ENCODE results near the gene NFS1.
"Not testable (repeated sequence)": the region's sequence is repeated elsewhere in the genome, so short reads cannot be mapped to it uniquely, and the experiment has no call there.

The NFS1 gene

DNA sequence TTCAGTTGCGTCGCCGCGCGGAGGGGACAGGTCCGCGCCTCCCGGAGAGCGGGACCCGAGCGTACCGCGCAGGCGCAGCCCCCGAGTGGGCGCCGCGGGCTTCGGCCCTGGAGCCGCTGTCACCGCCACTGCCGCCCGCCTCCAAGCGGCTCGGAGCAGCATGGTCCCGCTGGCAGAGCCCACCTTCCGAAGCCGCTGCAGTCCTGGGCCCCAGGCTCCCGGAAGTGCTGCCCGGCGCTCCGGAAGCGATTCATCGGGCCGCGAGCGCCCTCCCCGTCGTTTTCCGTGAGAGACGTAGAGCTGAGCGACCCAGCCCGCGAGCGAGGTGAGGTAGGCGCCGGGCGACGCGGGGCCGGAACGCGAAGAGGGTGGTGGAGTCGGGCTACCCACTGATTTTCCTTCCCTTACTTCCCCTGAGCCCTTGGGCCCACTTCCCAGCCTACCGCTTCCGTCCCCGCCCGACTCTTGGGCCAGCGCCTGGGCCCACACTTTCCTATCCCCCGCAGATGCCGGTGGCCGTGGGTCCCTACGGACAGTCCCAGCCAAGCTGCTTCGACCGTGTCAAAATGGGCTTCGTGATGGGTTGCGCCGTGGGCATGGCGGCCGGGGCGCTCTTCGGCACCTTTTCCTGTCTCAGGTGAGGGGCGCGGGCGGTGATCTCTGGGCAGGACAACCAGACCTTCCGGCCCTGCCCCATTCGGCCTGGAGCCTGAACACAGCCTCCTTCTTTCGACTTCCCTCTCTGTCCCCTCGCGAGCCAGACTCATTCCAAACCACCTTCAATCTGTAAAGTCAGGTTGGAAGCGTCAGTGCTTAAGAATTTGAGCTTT, at the start of gene NFS1, which contains the start of gene ROMO1:
Gene NFS1, minus strand, starts transcription at position 226 of the 830 bp plus-strand sequence. Its CDS starts 64 bp downstream, at position 162.
Gene ROMO1, plus strand, starts transcription at position 279 of the 830 bp plus-strand sequence. Its CDS starts 228 bp downstream, at position 507.
- peak; percentile 91 for DNase-seq

DNA sequence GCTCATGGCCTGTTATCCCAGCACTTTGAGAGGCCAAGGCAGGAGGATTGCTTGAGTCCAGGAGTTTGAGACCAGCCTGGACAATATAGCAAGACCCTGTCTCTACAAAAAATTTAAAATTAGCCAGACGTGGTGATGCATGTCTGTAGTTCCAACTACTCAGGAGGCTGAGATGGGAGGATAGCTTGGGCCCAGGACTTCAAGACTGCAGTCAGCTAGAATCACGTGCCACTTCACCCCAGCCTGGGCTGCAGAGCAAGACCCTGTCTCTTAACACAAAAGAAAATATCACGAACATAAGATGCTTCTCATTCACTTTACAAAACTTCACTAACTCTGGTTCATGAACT, 45.3 kb upstream of the NFS1 start:
- DNase-seq: not testable (repeated sequence)

DNA sequence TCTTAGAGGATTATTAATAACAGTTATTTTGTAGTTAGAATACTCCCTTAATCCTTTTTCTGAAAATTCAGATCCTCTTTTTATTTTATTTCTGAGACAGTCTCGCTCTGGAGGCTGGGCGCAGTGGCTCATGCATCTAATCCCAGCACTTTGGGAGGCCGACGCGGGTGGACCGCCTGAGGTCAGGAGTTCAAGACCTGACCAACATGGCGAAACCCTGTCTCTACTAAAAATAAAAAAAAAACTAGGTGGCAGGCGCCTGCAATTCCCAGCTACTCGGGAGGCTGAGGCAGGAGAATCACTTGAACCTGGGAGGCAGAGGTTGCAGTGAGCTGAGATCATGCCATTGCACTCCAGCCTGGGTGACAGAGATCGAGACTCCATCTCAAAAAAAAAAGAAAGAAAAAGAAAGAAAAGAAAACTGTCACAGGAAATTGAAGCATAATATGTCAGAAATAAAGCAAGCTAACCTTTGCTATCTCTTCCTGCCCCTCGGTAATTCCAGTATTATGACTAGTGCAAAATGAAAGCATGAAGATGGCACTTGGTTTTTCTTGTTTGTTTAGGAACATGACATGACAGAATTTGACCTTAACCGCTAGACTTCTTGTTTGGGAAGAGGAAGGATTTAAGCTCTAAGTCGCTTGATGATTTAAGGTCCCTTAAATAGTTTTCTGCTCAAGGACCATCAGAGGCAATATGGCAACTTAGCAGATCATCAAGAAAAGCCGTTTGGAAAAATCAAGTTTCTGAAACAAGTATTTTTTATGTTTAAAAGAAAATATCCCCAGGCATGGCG, 44.7 kb upstream of the NFS1 start:
- DNase-seq: peak; percentile 62

DNA sequence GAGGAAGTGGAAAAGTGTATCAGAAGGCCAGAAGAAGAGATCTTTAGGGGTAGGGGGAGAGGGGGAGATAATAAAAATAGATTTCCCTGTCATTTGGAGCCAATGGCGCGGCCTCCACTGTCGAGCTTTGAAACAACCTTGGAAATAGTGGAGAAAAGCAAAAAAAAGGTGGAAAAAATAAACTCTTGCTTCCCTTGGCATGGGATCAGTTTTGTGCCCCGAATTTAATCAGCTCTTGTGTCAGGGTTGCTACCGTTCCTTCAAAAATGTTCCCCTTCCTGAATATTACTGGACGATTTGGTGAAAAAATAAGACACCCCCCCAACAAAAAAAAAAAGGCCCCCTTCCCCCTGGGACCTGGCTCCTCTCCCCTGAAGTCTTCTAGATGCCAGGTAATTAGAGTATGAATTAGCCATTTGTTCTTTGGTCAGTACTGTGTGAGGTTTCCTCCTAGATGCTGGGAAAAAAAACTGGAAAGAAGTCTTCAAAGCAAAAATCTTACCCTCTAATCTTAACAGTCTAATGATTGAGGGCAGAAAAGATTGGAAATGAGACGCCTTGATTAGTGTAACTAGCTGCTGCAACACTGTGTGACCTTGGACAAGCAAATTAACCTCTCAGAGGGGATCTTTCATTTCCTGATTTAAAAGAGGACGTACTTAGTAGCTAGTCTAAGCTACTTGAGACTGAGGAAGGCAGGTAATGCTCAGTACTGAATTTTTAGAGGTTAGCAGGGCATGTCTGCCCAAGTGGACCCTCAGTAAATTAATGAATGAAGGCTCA, 43.8 kb upstream of the NFS1 start:
- peak; percentile 62 for DNase-seq

DNA sequence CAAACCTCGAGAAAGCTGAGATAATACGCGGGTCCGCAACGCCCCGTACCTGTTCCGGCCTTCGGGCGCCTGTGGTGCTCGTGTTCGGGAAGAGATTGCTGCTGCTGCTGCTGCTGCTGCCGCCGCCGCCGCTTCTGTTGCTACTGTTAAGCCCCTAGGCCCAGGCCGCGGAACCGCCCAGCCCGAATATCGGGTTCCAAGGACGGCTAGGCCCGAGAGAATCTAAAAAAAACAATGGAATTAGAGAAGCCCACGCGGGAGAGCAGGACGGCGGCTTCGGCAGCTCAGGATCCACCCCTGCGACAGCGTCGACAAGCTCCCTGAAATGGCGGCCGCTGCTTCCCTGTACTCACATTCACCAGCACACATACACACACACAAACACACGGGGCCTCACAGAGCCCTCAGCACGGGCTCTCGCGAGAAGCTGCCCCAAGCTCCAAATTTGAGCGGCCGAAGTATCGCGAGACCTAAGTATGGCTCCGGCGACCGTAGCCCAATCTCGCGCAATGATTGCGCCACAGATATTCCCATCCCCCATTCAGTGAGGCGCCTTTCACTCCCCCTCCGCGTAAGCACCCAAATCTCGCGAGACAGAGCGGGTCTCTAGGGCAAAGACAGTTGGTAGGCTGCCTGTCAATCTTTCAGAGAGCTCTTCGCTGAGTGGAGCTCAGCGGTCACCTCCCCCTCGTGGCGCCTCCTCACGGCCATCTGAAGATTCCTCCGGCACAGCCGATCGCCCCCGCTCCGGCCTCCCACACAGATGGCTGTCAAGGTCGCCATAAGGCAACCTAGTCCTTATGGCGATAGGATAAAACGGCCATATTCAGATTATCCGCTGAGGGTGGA, 43.0 kb upstream of the NFS1 start, which contains the start of gene RBM39:
Gene RBM39, minus strand, starts transcription at position 369 of the 849 bp plus-strand sequence. CDS start 1,386 bp downstream, outside the sequence.
- DNase-seq: peak; percentile 100

DNA sequence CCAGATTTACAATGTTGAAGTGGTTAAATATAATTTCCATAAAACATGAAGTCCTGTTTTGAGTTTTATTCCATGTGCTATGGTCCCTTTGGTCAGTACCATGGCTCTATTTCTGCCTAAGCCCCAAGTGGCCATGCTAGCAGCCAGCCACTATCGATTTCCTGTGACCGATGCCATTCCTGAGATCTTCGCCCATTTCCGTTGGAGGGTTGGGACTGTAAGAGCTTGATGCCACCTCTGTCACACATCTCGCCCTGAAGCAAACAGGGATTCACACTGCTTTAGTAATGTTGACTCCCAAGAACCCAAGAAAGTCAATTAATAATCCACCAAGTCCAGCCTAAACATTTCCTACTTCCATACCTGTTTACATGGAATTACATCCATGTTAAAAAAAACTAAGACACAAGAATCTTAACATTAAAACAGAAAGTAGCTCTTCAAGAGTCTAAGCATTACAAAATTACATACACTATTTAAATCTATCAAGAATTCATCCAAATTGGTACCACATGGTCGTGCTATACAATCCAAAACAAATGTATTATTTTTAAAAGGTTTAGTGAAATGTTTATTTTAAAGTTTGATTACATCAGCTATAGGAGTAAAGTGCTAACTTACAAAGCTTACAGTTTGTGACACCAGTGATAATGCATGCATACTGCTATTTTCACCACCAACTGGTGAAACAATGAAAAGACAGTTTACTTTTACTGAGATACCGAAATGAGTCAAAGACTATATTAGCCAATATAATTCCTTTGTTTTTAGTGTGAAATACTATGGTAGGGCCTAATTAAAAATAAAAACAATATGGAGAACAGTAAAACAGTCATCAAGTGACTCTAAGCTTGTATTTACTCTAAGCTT, 40.4 kb upstream of the NFS1 start:
- peak; percentile 58 for DNase-seq

DNA sequence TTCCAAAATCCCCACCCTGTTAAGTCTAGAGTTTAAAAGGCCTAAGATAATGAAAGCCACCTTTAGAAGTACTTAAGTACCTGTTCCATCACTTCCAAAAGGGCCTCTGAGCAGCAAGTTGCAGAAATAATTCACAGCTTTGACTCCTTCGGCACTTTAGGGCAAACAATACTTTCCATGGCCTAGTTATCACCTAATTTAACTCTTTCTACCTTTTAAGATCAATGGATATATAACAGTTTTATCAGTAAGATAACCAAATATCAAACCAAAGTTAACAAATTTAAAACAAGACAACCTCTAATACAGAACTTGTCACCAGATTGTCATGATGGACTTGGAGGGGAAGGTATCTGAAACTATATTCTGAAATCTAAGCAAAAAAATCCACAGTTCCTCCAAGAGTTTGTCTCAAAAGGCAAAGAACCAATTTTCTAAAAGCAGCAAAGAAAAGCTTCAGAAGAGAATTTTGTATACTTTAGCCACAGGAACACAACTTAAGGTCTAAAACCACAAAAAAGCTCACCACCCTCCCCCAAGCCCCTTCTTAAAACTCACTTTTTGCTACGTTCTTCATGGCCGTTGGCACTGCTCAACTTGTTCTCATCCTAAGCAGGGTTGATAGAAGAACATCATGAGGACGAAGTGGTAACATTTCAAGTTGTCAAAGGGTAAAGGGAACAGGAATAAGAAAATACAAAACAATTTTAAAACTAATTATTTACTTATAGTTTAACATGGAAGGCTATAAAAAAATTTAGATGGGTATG, 39.4 kb upstream of the NFS1 start:
- no peak for DNase-seq

DNA sequence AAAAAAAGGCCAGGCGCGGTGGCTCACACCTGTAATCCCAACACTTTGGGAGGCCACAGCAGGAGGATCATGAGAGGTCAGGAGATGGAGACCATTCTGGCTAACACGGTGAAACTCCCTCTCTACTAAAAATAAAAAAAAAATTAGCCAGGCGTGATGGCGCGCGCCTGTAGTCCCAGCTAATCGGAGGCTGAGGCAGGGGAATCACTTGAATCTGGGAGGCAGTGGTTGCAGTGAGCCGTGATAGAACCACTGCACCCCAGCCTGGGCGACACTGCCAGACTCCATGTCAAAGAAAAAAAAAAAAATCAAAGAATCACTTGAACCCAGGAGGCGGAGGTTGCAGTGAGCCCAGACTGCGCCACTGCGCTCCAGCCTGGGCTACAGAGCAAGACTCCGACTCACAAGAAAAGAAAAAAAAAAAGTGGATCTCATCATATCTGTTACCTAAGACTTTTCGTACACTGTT, 38.7 kb upstream of the NFS1 start:
- DNase-seq: no peak

DNA sequence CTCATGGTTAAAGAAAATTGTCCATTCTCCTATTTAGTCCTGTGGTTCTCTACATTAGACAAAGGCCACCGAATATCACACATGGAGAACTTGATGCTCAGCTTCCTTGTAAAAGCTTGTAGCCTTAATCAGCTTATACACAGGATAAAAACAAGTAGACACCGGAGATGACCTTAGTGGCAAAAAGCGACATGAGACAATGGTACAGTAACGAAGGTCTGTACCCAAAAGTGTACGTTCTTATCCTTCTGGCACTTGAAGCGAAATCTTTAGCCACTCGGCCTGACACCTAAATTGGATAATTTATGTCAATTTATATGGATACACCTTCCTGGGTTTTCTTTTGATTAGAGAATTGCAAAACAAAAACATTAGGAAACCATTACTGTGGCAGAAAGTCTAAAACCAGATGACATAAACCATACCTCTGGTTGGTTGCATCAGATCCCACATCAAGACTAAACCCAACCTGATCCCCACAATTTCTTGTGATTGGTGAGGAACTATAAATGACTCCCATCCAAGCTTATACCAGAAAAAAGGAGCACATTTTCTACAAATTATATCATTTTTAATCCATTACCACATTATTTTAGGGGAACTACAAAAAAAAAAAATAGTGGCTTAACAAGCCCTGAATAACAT, 36.8 kb upstream of the NFS1 start:
- no peak for DNase-seq

DNA sequence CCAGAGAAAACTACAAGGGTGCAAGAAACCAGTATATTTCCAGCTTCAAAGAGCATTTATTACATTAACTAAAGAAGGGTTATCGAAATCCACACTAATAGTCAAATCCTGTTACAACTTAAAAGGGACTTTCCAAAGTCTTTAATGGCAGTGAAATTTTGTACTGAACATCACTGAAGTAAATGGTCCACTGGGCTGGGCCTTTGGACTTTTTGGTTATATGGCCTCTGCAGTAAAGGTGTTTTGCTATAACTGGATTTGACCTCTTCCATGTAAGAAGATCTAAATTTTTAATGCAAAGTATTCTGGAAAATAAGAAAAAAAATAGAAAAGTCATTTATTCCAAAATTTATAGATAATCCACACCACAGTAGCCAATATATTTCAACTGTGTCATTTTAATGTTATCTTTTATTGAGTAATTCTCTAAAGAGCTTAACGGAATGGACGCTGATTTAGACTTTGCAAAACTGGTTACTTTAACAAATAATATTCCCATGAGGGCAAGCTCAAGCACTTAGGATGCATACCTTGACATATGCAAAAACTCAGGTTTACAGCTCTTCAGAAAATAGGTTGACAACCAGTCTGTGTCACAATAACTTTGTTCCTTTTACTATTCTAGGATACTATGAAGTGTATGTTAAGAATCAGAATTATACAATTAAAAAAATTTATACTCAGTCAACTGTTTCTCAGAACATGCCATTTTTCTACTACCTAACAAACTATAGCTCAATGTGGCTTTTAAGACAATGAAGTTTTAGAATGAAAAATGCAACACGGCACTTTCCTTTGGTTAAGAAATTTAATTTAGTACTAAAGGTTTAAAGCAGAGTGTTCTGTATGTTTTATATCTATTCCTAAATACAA, 35.9 kb upstream of the NFS1 start:
- no peak for DNase-seq

DNA sequence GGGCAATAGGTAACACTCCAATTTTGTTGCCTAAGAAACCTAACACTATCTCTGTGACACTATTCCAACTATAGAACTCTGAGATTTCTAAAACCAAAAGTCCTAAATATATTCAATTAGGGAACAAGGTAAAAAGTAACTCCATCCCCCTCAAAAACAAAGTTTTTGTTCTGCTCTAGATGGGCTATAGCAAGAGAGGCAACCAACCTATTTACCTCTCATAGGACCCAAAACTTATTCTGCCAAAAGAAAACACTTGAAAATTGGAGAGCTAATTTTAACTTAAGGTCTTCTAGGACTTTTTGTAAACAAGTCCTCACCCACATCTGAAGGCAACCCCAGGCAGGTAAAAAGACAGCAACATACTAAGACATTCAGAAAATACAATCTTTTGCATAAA, 35.2 kb upstream of the NFS1 start:
- DNase-seq: no peak

DNA sequence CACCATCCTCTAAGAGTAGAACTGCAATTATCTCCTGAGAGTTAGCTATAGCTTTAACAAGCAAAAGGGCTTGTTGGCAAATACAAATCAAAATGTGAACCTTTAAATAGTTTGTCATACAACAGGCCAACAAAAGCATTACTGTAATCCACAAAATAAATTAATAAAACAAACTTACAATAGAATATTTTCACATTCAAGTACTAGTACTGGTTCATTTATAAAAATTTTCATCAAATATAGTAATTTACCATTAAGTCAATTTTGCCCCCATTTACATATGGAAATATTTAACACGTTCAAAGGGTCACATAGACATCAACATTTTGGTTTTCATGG, 33.5 kb upstream of the NFS1 start:
- DNase-seq: no peak

DNA sequence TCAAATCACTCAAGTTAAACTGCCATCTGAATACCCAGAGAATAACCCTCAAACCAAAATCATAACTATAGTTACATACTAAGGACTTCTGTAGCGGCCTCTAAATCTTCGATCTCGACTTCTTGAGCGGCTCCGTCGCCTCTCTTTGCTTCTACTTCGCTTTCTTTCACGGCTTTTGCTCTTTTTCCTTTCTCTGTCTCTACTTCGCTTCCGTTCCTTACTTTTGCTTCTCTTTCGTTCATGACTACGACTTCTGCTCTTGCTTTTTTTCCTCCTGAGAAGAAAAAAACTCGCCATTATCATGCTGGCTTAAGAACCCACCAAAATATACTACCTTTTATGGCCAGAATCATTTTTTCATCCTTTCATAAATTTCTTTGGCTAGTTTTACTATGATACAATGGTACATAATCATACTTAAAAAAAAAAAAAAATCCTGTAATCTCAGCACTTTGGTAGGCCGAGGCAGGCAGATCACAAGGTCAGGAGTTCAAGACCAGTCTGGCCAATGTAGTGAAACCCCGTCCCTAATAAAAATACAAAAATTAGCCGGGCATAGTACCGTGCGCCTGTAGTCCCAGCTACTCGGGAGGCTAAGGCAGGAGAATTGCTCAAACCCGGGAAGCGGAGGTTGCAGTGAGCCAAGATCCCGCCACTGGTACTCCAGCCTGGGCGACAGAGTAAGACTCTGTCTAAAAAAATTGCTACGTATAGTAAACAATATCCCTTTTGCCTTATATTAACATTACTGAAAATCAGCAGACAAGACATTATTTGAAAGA, 32.9 kb upstream of the NFS1 start:
- DNase-seq: no peak

DNA sequence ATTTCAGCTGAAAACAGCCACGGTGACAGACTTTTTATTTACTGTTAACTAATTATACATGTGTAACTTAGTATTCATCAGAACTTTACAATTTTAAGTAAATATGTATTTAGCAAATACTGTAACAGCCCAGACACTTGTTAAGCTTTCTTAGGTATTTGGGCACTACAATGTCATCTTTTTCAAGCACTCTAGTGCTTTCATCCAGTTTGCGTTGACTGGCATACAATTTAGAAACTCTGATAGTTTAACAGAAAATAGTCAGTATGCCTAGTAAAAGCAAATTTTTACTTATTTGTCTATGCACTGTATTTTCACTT, 32.3 kb upstream of the NFS1 start:
- no peak for DNase-seq

DNA sequence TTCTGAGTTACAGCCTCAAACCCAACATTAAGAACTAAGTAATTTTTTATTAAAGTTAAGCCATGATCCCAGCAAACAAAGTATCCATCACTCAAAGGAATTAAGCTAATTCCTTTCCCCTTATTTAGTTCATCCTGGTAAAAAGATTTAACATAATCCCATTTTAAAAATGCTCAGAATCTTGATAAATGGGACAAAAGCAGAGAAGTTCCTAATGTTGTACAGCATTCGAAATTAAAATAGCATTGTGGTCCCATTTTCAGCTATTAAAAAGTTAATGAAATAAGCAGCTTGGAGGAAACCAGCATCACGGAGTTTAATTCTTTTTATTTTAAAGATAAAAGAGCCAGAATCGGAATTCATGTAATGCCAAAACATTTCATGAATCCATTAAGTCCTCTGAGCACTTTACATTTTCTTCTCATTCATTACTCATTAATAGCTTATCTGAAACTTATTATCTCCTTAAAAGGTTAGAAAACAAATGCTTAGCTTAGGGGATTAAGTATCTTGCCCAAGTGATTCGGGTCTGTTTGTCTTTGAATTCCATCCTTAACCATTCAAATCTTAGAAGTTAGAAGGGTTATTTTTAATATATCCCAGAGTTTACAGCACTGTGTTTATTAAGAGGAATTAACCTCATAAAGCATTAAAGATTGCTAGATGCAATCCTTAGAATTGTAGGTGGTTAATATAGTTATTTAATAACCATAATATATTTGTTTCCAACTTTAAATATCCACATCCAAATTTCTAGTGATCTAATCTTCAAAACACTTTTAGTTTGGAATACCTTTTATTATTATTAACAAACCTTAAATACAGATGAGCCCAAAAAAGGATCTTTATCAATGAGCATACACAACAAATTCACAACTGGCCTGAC, 31.7 kb upstream of the NFS1 start:
- DNase-seq: no peak

DNA sequence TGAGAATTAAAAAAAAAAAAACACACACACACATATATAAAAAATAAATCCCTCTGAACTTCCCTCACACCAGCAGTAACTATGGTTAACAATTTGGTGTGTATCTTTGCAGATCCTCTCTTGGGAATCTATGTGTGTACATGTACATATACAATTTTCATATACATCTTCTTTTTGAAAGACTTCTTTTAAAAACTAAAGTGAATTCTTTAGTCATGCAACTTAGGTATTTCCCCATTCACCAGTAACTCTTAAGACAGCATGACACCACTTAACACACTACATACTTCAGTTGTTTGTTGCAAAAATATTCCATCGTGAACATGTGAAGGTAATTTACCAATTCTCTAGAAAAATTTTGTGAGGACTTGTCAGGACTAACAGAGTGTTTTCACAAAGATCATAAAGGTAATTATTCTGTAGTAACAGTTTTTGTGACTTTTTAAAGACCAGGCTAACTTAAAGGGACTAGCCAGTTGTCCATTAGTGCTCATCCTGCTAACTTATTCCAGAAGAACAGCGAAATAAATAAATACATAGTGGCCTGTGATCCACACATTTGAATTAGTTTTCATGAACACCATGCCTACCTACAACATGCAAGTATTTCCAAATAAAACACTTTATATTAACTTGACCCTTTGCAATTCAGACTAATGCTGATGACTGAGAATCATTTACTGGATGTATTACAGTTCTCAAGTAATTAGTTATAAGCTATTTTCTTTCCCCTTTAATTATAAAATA, 30.9 kb upstream of the NFS1 start:
- no peak for DNase-seq
